ENCODE results near the gene HIPK2.

The HIPK2 gene

GRCh38 chr7:139515266-139515665 lies 262.5 kb downstream of the HIPK2 start:
- DNase-seq (ENCODE audit: low spot score): no peak
- no peak for FAIRE-seq
